HepG2 (cell line): ENCODE results near the gene CCDC117. TPM values are rescaled to one million over a fixed set of nuclear protein-coding genes. Genes with fewer than 3 reads are reported as not detected.

Source experiments
- ETV5 ChIP-seq: IDR thresholded peaks from 2 replicates; pipeline ENCODE4 v1.6.1; 2018; ENCODE audit warnings: missing biosample characterization, missing genetic modification reagents, inconsistent platforms, borderline replicate concordance
- HDAC1 ChIP-seq: sonication (generic); formaldehyde crosslinking; IDR thresholded peaks from 2 replicates; pipeline ENCODE4 v1.5.1; 2020; ENCODE audit warnings: mild to moderate bottlenecking, missing genetic modification reagents
- KDM6A ChIP-seq: IDR thresholded peaks from 2 replicates; pipeline ENCODE4 v1.6.1; 2016; ENCODE audit warnings: low read depth
- PATZ1 ChIP-seq: sonication (generic); formaldehyde crosslinking; IDR thresholded peaks from 2 replicates; pipeline ENCODE4 v1.4.0; 2020; ENCODE audit warnings: missing genetic modification reagents
- SALL1 ChIP-seq: sonication (generic); formaldehyde crosslinking; IDR thresholded peaks from 2 replicates; pipeline ENCODE4 v1.8.0; 2022; ENCODE audit warnings: mild to moderate bottlenecking, missing genetic modification reagents
- SOX13 ChIP-seq, 3 experiments: fragments of 450-650 bp in 1 of 3; sonication (generic) in 1 of 3; formaldehyde crosslinking in 1 of 3; IDR thresholded peaks in 2 of 3; conservative IDR thresholded peaks in 1 of 3; 2 replicates each; pipeline versions ENCODE4 v1.5.0 to v1.6.1; 2016 to 2020; ENCODE audit warnings: antibody characterized with exemption in 1 of 3, mild to moderate bottlenecking in 1 of 3, missing compliant biosample characterization in 1 of 3, missing genetic modification reagents in 1 of 3, moderate library complexity in 1 of 3
- SOX6 ChIP-seq, 2 experiments: fragments of 450-650 bp in 1 of 2; sonication (generic) in 1 of 2; formaldehyde crosslinking in 1 of 2; IDR thresholded peaks; 2 replicates each; pipeline versions ENCODE4 v1.4.0 to v1.6.1; 2017 to 2020; ENCODE audit warnings: antibody characterized with exemption in 1 of 2, mild to moderate bottlenecking in 1 of 2, missing genetic modification reagents in 1 of 2
- ZBTB2 ChIP-seq: sonication (generic); formaldehyde crosslinking; IDR thresholded peaks from 2 replicates; pipeline ENCODE4 v1.8.0; 2022; ENCODE audit warnings: low read depth, missing genetic modification reagents
- ZEB1 ChIP-seq: IDR thresholded peaks from 2 replicates; pipeline ENCODE4 v1.6.1; 2012; ENCODE audit warnings: mild to moderate bottlenecking, low read depth, inconsistent platforms; ENCODE audit not compliant: insufficient replicate concordance
- ZNF124 ChIP-seq: sonication (generic); formaldehyde crosslinking; IDR thresholded peaks from 2 replicates; pipeline ENCODE4 v1.4.0; 2020; ENCODE audit warnings: missing genetic modification reagents
- ZNF136 ChIP-seq: sonication (generic); formaldehyde crosslinking; IDR thresholded peaks from 2 replicates; pipeline ENCODE4 v1.8.1; 2022; ENCODE audit warnings: low read depth, mild to moderate bottlenecking, moderate library complexity, missing genetic modification reagents
- ZNF30 ChIP-seq: sonication (generic); formaldehyde crosslinking; IDR thresholded peaks from 2 replicates; pipeline ENCODE4 v1.5.0; 2020; ENCODE audit warnings: mild to moderate bottlenecking, missing genetic modification reagents
- ZNF44 ChIP-seq: sonication (generic); formaldehyde crosslinking; IDR thresholded peaks from 2 replicates; pipeline ENCODE4 v1.5.1; 2020; ENCODE audit warnings: mild to moderate bottlenecking, missing genetic modification reagents
- ZNF510 ChIP-seq: sonication (generic); formaldehyde crosslinking; IDR thresholded peaks from 2 replicates; pipeline ENCODE4 v1.4.0; 2020; ENCODE audit warnings: low read depth, mild to moderate bottlenecking, missing genetic modification reagents
- ZNF878 ChIP-seq: sonication (generic); formaldehyde crosslinking; IDR thresholded peaks from 2 replicates; pipeline ENCODE4 v1.8.1; 2023; ENCODE audit warnings: mild to moderate bottlenecking, missing genetic modification reagents, moderate library complexity
- ZSCAN12 ChIP-seq: sonication (generic); formaldehyde crosslinking; IDR thresholded peaks from 2 replicates; pipeline ENCODE4 v1.9.0; 2021; ENCODE audit warnings: mild to moderate bottlenecking, missing genetic modification reagents
- polyA plus RNA-seq, 8 experiments: library from polyadenylated mRNA; depleted of rRNA in 3 of 8; stranded (reverse) in 7 of 8; unstranded in 1 of 8; fragments of >200 nt; fragmentation: Illumina TruSeq in 4 of 8; extraction: Trizol in 4 of 8; gene quantifications; 2 replicates each; pipeline versions ENCODE4 v1.2.1 to v1.2.3, GENCODE V29; 2011 to 2016; ENCODE audit warnings: low read depth in 4 of 8, missing spikeins in 1 of 8, mixed read lengths in 1 of 8; ENCODE audit not compliant: insufficient read depth in 1 of 8
- total RNA-seq, 5 experiments: library from RNA; depleted of rRNA; stranded (reverse); fragments of >200 nt; fragmentation: Illumina TruSeq; extraction: Trizol; gene quantifications; 2 replicates each; pipeline ENCODE4 v1.2.3, GENCODE V29; 2016; ENCODE audit warnings: low read depth in 1 of 5
- TF ChIP-seq, protein P1 (sequence below): IDR thresholded peaks from 2 replicates; pipeline ENCODE4 v1.6.1; 2016; ENCODE audit warnings: low read depth, borderline replicate concordance
- TF ChIP-seq, protein P2 (sequence below), 2 experiments: IDR thresholded peaks; 2 replicates each; pipeline ENCODE4 v1.6.1; 2011 to 2012; ENCODE audit warnings: low read length in 2 of 2, borderline replicate concordance in 1 of 2, low read depth in 1 of 2, mild to moderate bottlenecking in 1 of 2, moderate library complexity in 1 of 2

The CCDC117 gene
- total and polyA plus RNA-seq, 2 of the 13 experiments (the other 11 are each of a cell fraction or from before 2014, with no cell fraction given): 12.6 to 34.2 TPM

GRCh38 chr22:28813772-28814518 lies 41.5 kb downstream of the CCDC117 start (continued):
- TF ChIP-seq SOX13 (IDR thresholded peaks at IDR 0.05) (peak; percentile 59), SOX13 (CRISPR knock-in tag; conservative IDR thresholded peaks at IDR 0.05 in 1 of 2, IDR thresholded peaks at IDR 0.05 in 1 of 2) (peak in 1 of 2 experiments; percentile 91; a peak in 2 of 4 replicates), PATZ1 (CRISPR knock-in tag) (peak; percentile 86), ZEB1 (peak; percentile 57), ZNF510 (CRISPR knock-in tag) (no peak), ZSCAN12 (CRISPR knock-in tag) (no peak), ETV5 (CRISPR knock-in tag) (peak; percentile 78), ZBTB2 (CRISPR knock-in tag) (no peak), SOX6 (IDR thresholded peaks at IDR 0.05) (no peak), SOX6 (CRISPR knock-in tag; IDR thresholded peaks at IDR 0.05) (peak; percentile 94), ZNF30 (CRISPR knock-in tag) (no peak), SALL1 (CRISPR knock-in tag) (peak; percentile 99), HDAC1 (CRISPR knock-in tag) (peak; percentile 75), ZNF136 (no peak), KDM6A (peak; percentile 84; the same call in 1 of the 2 replicates), ZNF878 (CRISPR knock-in tag) (0 out of 2 replicates have a peak, but pooled peaks have one; percentile 44), ZNF124 (CRISPR knock-in tag) (peak; percentile 62; the same call in 1 of the 2 replicates), ZNF44 (CRISPR knock-in tag) (no peak)
- TF ChIP-seq, protein P1, sequence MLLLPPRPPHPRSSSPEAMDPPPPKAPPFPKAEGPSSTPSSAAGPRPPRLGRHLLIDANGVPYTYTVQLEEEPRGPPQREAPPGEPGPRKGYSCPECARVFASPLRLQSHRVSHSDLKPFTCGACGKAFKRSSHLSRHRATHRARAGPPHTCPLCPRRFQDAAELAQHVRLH (CRISPR knock-in tag): peak; percentile 60; the same call in 1 of the 2 replicates
- TF ChIP-seq, protein P2, sequence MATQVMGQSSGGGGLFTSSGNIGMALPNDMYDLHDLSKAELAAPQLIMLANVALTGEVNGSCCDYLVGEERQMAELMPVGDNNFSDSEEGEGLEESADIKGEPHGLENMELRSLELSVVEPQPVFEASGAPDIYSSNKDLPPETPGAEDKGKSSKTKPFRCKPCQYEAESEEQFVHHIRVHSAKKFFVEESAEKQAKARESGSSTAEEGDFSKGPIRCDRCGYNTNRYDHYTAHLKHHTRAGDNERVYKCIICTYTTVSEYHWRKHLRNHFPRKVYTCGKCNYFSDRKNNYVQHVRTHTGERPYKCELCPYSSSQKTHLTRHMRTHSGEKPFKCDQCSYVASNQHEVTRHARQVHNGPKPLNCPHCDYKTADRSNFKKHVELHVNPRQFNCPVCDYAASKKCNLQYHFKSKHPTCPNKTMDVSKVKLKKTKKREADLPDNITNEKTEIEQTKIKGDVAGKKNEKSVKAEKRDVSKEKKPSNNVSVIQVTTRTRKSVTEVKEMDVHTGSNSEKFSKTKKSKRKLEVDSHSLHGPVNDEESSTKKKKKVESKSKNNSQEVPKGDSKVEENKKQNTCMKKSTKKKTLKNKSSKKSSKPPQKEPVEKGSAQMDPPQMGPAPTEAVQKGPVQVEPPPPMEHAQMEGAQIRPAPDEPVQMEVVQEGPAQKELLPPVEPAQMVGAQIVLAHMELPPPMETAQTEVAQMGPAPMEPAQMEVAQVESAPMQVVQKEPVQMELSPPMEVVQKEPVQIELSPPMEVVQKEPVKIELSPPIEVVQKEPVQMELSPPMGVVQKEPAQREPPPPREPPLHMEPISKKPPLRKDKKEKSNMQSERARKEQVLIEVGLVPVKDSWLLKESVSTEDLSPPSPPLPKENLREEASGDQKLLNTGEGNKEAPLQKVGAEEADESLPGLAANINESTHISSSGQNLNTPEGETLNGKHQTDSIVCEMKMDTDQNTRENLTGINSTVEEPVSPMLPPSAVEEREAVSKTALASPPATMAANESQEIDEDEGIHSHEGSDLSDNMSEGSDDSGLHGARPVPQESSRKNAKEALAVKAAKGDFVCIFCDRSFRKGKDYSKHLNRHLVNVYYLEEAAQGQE (IDR thresholded peaks at IDR 0.05; ENCODE audit: borderline replicate concordance in 1 of 2, low read depth in 1 of 2, low read length in 2 of 2): peak in 1 of 2 experiments; percentile 69; a peak in 1 of 4 replicates
